ENCODE data around the gene PRDX5.

DNA sequence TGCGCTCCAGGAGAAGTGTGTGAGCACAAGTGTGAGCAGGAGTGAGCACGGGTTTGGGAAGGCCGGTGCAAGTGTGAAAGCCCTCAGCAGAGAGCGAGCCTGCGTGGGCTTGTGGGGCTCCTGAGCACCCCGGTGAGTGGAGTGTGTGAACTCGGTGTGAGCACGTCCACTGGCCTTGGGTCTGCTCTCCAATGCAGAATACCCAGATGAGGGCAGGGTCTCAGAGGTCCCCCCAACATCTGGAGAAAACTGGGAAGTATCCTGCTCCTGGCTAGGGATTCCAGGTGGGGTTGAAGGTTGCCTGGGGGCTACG lies 11.4 kb upstream of the PRDX5 start:
- TF ChIP-seq POLR2AphosphoS5 (IDR thresholded peaks at IDR 0.05) (no peak), EP300 (IDR thresholded peaks at IDR 0.05) (no peak), POLR2A (IDR thresholded peaks at IDR 0.05) (no peak)
- TF ChIP-seq, protein P1, sequence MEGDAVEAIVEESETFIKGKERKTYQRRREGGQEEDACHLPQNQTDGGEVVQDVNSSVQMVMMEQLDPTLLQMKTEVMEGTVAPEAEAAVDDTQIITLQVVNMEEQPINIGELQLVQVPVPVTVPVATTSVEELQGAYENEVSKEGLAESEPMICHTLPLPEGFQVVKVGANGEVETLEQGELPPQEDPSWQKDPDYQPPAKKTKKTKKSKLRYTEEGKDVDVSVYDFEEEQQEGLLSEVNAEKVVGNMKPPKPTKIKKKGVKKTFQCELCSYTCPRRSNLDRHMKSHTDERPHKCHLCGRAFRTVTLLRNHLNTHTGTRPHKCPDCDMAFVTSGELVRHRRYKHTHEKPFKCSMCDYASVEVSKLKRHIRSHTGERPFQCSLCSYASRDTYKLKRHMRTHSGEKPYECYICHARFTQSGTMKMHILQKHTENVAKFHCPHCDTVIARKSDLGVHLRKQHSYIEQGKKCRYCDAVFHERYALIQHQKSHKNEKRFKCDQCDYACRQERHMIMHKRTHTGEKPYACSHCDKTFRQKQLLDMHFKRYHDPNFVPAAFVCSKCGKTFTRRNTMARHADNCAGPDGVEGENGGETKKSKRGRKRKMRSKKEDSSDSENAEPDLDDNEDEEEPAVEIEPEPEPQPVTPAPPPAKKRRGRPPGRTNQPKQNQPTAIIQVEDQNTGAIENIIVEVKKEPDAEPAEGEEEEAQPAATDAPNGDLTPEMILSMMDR (IDR thresholded peaks at IDR 0.05), result no peak

All from stomach (tissue), 4 donors.